C4-2B (cell line): ENCODE data around the gene CST7.

Experiments used
- H3K27ac ChIP-seq: fragments of 450-650 bp; 2 replicates; pipeline ENCODE4 v1.5.1; 2017
- ZFX ChIP-seq: fragments of 450-650 bp; IDR thresholded peaks from 2 replicates; pipeline ENCODE4 v1.6.1; 2017
- TF ChIP-seq, protein P1 (sequence below): fragments of 450-650 bp; conservative IDR thresholded peaks from 2 replicates; pipeline ENCODE4 v1.5.1; 2017; ENCODE audit warnings: mild to moderate bottlenecking

Gene CST7, protein sequence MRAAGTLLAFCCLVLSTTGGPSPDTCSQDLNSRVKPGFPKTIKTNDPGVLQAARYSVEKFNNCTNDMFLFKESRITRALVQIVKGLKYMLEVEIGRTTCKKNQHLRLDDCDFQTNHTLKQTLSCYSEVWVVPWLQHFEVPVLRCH

DNA sequence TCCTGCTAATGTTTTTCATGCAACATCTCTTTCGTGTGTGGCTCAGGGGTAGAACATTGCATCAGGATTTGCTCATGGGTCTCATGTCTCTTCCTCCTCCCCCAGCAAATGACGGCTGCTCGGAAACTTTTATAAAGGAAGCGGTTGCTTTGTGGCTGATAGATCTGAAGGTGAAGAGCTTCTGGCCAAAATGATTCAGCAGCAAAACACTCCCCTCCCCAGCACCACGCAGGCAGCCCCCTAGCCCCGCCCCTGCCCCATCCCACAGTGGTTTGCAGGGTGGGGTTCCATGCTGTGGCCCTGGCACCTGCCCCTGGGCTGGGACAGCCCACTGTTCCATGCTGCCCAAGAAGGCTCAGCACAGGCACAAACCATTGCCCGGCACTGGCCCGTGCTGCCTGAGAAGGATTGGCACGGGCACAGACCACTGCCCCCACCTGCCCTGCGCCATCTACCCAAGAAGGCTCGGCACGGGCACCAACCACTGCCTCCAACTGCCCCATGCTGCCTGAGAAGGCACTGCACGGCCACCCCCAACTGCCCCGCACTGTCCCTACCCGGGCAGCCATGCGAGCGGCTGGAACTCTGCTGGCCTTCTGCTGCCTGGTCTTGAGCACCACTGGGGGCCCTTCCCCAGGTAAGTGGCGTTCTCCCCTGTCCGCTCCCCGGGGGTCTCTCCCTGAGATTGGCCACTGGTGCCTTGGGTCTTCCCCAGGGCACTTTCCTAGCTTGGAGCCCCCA, at the start of gene CST7:
Gene CST7, plus strand, starts transcription at position 331 of the 741 bp plus-strand sequence. Its CDS starts 237 bp downstream, at position 568.
- TF ChIP-seq, protein P1, sequence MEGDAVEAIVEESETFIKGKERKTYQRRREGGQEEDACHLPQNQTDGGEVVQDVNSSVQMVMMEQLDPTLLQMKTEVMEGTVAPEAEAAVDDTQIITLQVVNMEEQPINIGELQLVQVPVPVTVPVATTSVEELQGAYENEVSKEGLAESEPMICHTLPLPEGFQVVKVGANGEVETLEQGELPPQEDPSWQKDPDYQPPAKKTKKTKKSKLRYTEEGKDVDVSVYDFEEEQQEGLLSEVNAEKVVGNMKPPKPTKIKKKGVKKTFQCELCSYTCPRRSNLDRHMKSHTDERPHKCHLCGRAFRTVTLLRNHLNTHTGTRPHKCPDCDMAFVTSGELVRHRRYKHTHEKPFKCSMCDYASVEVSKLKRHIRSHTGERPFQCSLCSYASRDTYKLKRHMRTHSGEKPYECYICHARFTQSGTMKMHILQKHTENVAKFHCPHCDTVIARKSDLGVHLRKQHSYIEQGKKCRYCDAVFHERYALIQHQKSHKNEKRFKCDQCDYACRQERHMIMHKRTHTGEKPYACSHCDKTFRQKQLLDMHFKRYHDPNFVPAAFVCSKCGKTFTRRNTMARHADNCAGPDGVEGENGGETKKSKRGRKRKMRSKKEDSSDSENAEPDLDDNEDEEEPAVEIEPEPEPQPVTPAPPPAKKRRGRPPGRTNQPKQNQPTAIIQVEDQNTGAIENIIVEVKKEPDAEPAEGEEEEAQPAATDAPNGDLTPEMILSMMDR: no peak
- TF ChIP-seq ZFX: no peak

GRCh38 chr20:24906806-24907205, 42.3 kb upstream of the CST7 start:
- TF ChIP-seq ZFX: no peak
- TF ChIP-seq, protein P1: no peak
- H3K27ac ChIP-seq: no peak overlapping the region

More for the DNA sequence above, at the start of gene CST7:
- no peak within 1 kb of the TSS for H3K27ac ChIP-seq

GRCh38 chr20:24908642-24909041, 40.4 kb upstream of the CST7 start:
- H3K27ac ChIP-seq: no peak overlapping the region
- no peak for TF ChIP-seq ZFX
- TF ChIP-seq, protein P1: no peak

- no peak for TF ChIP-seq ZFX
- TF ChIP-seq, protein P1: no peak
- no peak overlapping the region for H3K27ac ChIP-seq
Observed at GRCh38 chr20:24909086-24909780, 39.8 kb upstream of the CST7 start.

GRCh38 chr20:24909861-24910260, 39.2 kb upstream of the CST7 start:
- TF ChIP-seq, protein P1: no peak
- no peak for TF ChIP-seq ZFX
- no peak overlapping the region for H3K27ac ChIP-seq

GRCh38 chr20:24910461-24910860, 38.6 kb upstream of the CST7 start:
- H3K27ac ChIP-seq: no peak overlapping the region
- TF ChIP-seq ZFX: no peak
- TF ChIP-seq, protein P1: no peak

- no peak overlapping the region for H3K27ac ChIP-seq
Observed at GRCh38 chr20:24911461-24911860, 37.6 kb upstream of the CST7 start.

More at GRCh38 chr20:24911461-24911860, 37.6 kb upstream of the CST7 start:
- TF ChIP-seq, protein P1: no peak
- no peak for TF ChIP-seq ZFX
